Keratinocyte (primary cell): ENCODE results near the gene RSPO3.

Source experiments
- EZH2 ChIP-seq: IDR thresholded peaks from one replicate; pipeline ENCODE4 v1.6.1; 2012; ENCODE audit warnings: inconsistent platforms, mild to moderate bottlenecking, low read length, moderate library complexity
- TF ChIP-seq, protein P1 (sequence below), 3 experiments: IDR thresholded peaks in 1 of 3; conservative IDR thresholded peaks in 1 of 3; optimal IDR thresholded peaks in 1 of 3; 2 replicates in 2 of 3; 3 replicates in 1 of 3; pipeline versions ENCODE3 to v1.5.1; 2011; ENCODE audit warnings: low read length in 3 of 3, mild to moderate bottlenecking in 3 of 3, moderate library complexity in 2 of 3, control low read depth in 1 of 3, inconsistent platforms in 1 of 3; ENCODE audit not compliant: insufficient read depth in 2 of 3; ENCODE audit errors: extremely low read depth in 1 of 3

DNA sequence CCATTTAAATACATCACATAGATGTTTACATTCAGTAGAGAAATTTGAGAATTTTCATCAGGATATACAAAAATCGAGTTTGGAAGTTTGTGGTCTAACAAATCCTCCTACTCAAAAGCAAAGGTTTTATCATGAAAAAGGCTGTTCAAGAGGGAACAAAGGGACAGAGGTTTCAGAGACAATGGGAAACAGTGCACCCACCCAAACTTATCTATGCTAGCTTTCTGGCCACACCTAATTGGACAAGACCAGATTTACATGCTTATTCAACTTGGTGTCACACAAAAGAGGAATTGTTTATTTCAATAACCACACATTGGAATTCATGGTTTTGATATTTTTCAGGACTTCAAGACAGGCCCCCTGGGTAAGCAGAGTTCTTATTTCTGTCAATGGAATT is 28.4 kb upstream of the RSPO3 start:
- TF ChIP-seq, protein P1, sequence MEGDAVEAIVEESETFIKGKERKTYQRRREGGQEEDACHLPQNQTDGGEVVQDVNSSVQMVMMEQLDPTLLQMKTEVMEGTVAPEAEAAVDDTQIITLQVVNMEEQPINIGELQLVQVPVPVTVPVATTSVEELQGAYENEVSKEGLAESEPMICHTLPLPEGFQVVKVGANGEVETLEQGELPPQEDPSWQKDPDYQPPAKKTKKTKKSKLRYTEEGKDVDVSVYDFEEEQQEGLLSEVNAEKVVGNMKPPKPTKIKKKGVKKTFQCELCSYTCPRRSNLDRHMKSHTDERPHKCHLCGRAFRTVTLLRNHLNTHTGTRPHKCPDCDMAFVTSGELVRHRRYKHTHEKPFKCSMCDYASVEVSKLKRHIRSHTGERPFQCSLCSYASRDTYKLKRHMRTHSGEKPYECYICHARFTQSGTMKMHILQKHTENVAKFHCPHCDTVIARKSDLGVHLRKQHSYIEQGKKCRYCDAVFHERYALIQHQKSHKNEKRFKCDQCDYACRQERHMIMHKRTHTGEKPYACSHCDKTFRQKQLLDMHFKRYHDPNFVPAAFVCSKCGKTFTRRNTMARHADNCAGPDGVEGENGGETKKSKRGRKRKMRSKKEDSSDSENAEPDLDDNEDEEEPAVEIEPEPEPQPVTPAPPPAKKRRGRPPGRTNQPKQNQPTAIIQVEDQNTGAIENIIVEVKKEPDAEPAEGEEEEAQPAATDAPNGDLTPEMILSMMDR (optimal IDR thresholded peaks at IDR 0.05 in 1 of 3, IDR thresholded peaks at IDR 0.05 in 1 of 3, conservative IDR thresholded peaks at IDR 0.05 in 1 of 3; ENCODE audit: extremely low read depth in 1 of 3, insufficient read depth in 2 of 3, low read length in 3 of 3) = no peak
- no peak for TF ChIP-seq EZH2
